MM.1S (cell line): ENCODE results near the gene DCST1.

ENCODE experiments used
- EZH2 ChIP-seq: fragments of 300-600 bp; sonication (generic); optimal IDR thresholded peaks from 2 replicates; pipeline ENCODE3; 2017; ENCODE audit warnings: low read depth, mild to moderate bottlenecking, antibody characterized with exemption, low read length, mixed read lengths
- TF ChIP-seq, protein P1 (sequence below): fragments of 300-600 bp; sonication (generic); IDR thresholded peaks from 2 replicates; pipeline ENCODE4 v1.5.1; 2016; ENCODE audit warnings: antibody characterized with exemption, low read length, mixed read lengths

DNA sequence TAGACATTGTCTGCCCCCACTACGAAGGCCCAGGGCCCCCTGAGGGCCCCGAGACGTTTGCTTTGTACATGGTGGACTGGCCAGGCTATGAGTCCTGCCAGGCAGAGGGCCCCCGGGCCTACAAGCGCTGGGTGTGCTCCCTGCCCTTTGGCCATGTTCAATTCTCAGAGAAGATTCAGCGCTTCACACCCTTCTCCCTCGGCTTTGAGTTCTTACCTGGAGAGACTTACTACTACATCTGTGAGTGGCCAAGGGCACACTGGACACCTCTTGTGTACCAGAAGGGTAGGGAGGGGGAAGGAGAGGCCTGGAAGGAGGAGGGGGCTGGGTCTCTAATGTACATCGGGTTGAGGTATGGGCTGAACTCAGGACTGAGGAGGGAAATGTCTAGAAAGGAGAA is 33.2 kb downstream of the DCST1 start:
- TF ChIP-seq, protein P1, sequence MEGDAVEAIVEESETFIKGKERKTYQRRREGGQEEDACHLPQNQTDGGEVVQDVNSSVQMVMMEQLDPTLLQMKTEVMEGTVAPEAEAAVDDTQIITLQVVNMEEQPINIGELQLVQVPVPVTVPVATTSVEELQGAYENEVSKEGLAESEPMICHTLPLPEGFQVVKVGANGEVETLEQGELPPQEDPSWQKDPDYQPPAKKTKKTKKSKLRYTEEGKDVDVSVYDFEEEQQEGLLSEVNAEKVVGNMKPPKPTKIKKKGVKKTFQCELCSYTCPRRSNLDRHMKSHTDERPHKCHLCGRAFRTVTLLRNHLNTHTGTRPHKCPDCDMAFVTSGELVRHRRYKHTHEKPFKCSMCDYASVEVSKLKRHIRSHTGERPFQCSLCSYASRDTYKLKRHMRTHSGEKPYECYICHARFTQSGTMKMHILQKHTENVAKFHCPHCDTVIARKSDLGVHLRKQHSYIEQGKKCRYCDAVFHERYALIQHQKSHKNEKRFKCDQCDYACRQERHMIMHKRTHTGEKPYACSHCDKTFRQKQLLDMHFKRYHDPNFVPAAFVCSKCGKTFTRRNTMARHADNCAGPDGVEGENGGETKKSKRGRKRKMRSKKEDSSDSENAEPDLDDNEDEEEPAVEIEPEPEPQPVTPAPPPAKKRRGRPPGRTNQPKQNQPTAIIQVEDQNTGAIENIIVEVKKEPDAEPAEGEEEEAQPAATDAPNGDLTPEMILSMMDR: no peak
- TF ChIP-seq EZH2: no peak
